ENCODE measurements around the gene CKM.

CKM gene

GRCh38 chr19:45356760-45357444 lies 34.2 kb upstream of the CKM start:
- H3K4me1 ChIP-seq (ENCODE audit: control insufficient read depth in 1 of 2, insufficient read depth in 2 of 2, low read length in 2 of 2), result no peaks in the 10 kb centered on the region
- H3K9ac ChIP-seq (ENCODE audit: low read depth in 1 of 2, low read length in 2 of 2), result no peak overlapping the region
- peaks cover 0 to 23% of the 10 kb centered on the region in 2 donors for H3K36me3 ChIP-seq (ENCODE audit: control insufficient read depth in 1 of 2, insufficient read depth in 2 of 2, low read length in 2 of 2)
- H3K4me3 ChIP-seq (ENCODE audit: low read depth in 1 of 2, low read length in 2 of 2), result no peak overlapping the region
- H3K27me3 ChIP-seq (ENCODE audit: control insufficient read depth in 1 of 2, insufficient read depth in 2 of 2, low read length in 2 of 2), result no peaks in the 10 kb centered on the region
- H3K9me3 ChIP-seq (ENCODE audit: control insufficient read depth in 1 of 2, low read length in 2 of 2), result no peaks in the 10 kb centered on the region
- H3K27ac ChIP-seq (ENCODE audit: low read depth, low read length), result no peak overlapping the region

- peaks cover 0 to 20% of the 10 kb centered on the region in 2 donors for H3K36me3 ChIP-seq (ENCODE audit: control insufficient read depth in 1 of 2, insufficient read depth in 2 of 2, low read length in 2 of 2)
- no peak overlapping the region for H3K4me3 ChIP-seq (ENCODE audit: low read depth in 1 of 2, low read length in 2 of 2)
- H3K9me3 ChIP-seq (ENCODE audit: control insufficient read depth in 1 of 2, low read length in 2 of 2), result no peaks in the 10 kb centered on the region
- no peaks in the 10 kb centered on the region for H3K4me1 ChIP-seq (ENCODE audit: control insufficient read depth in 1 of 2, insufficient read depth in 2 of 2, low read length in 2 of 2)
- no peak overlapping the region for H3K27ac ChIP-seq (ENCODE audit: low read depth, low read length)
- H3K9ac ChIP-seq (ENCODE audit: low read depth in 1 of 2, low read length in 2 of 2), result no peak overlapping the region
- no peaks in the 10 kb centered on the region for H3K27me3 ChIP-seq (ENCODE audit: control insufficient read depth in 1 of 2, insufficient read depth in 2 of 2, low read length in 2 of 2)
Observed at GRCh38 chr19:45355910-45356309, 33.2 kb upstream of the CKM start.

DNA sequence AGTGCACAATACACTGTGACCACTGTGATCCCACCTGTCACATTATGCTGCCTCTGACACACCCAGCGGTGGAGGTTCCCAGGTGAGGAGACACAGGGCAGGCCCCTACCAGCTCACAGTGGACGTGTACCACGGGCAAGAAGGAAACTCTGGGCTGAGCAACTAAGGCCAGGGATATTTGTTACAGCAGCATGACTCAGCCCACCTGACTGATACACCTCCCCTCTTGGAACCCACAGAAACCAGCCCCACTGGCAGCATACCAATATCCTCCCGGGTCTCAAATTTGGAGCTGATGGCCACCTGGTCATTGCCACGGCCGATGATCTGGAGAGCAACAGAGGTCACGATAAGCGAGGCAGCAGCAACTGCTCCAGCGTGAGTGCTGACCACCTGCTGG lies 32.7 kb upstream of the CKM start:
- Histone ChIP-seq H3K4me1 (ENCODE audit: control insufficient read depth in 1 of 2, insufficient read depth in 2 of 2, low read length in 2 of 2) (no peaks in the 10 kb centered on the region), H3K9me3 (ENCODE audit: control insufficient read depth in 1 of 2, low read length in 2 of 2) (no peaks in the 10 kb centered on the region), H3K36me3 (ENCODE audit: control insufficient read depth in 1 of 2, insufficient read depth in 2 of 2, low read length in 2 of 2) (peaks cover 0 to 22% of the 10 kb centered on the region in 2 donors), H3K27me3 (ENCODE audit: control insufficient read depth in 1 of 2, insufficient read depth in 2 of 2, low read length in 2 of 2) (no peaks in the 10 kb centered on the region), H3K27ac (ENCODE audit: low read depth, low read length) (no peak overlapping the region), H3K4me3 (ENCODE audit: low read depth in 1 of 2, low read length in 2 of 2) (no peak overlapping the region), H3K9ac (ENCODE audit: low read depth in 1 of 2, low read length in 2 of 2) (no peak overlapping the region)

GRCh38 chr19:45354241-45354842 lies 31.7 kb upstream of the CKM start:
- peaks cover 0 to 22% of the 10 kb centered on the region in 2 donors for H3K36me3 ChIP-seq (ENCODE audit: control insufficient read depth in 1 of 2, insufficient read depth in 2 of 2, low read length in 2 of 2)
- no peaks in the 10 kb centered on the region for H3K27me3 ChIP-seq (ENCODE audit: control insufficient read depth in 1 of 2, insufficient read depth in 2 of 2, low read length in 2 of 2)

DNA sequence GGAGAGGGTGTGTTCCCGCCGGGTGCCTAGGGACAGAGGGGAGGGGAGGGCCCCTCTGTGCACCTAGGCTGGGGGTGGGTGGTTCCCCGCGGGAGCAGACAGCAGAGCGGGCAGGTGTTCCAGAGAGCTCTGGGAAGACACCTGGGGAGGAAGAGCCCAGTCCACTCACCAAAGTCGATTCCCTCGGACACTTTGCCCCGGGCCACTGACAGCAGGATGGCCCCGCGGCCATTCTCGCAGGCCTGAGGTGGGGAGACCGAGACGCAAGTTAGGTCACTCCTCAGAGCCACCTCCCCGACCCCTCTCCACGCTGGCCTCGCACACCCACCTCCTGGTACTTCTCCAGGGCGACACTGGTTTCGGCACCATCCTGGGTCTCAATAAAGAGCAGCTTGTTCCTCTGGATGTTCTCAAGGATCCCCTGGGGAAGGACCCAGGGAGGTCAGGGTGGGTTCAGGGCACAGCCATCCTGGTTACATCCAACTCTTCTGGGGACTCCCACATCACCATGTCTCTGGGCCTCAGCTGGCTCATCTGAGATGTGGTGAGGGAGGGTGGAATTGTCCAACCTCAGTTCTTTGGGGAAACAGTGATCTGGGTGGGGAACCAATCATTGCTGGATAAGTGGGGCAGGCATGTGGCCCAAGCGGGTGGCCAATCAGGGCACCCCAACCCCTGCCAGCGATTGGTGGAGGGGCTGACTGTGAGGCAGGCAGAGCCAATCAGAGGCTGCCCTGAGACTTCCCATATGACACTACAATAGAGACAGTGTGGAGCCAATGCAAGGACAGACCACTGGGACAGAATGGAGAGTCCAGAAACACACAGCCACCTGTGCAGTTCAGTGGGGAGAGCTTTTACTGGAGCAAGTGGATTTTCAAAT lies 30.5 kb upstream of the CKM start:
- Histone ChIP-seq H3K27ac (ENCODE audit: low read depth, low read length) (no peak overlapping the region), H3K4me1 (ENCODE audit: control insufficient read depth in 1 of 2, insufficient read depth in 2 of 2, low read length in 2 of 2) (no peaks in the 10 kb centered on the region), H3K36me3 (ENCODE audit: control insufficient read depth in 1 of 2, insufficient read depth in 2 of 2, low read length in 2 of 2) (peaks cover 0 to 18% of the 10 kb centered on the region in 2 donors), H3K9ac (ENCODE audit: low read depth in 1 of 2, low read length in 2 of 2) (no peak overlapping the region), H3K27me3 (ENCODE audit: control insufficient read depth in 1 of 2, insufficient read depth in 2 of 2, low read length in 2 of 2) (no peaks in the 10 kb centered on the region), H3K9me3 (ENCODE audit: control insufficient read depth in 1 of 2, low read length in 2 of 2) (no peaks in the 10 kb centered on the region), H3K4me3 (ENCODE audit: low read depth in 1 of 2, low read length in 2 of 2) (no peak overlapping the region)

More at GRCh38 chr19:45354241-45354842, 31.7 kb upstream of the CKM start:
- Histone ChIP-seq H3K9ac (ENCODE audit: low read depth in 1 of 2, low read length in 2 of 2) (no peak overlapping the region), H3K9me3 (ENCODE audit: control insufficient read depth in 1 of 2, low read length in 2 of 2) (no peaks in the 10 kb centered on the region), H3K4me1 (ENCODE audit: control insufficient read depth in 1 of 2, insufficient read depth in 2 of 2, low read length in 2 of 2) (no peaks in the 10 kb centered on the region), H3K4me3 (ENCODE audit: low read depth in 1 of 2, low read length in 2 of 2) (no peak overlapping the region), H3K27ac (ENCODE audit: low read depth, low read length) (no peak overlapping the region)

DNA sequence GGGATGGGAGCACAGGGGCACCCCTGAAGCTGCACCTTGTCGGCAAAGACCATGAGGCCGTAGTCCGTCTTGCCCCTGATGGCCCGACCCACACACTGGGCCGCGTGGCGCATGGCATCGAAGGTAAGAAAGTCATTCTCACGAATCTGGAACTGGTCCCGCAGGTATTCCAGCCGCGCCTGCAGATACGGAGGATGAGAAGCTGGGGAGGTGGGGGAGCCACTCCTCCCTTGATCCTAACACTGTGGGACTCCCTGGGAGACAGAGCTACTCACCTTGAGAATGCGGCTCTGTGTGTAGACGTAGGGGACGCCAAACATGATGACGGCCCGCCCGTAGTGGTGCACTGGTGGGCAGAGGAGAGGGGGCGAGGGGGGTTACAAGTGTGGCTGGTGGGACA lies 29.8 kb upstream of the CKM start:
- Histone ChIP-seq H3K27ac (ENCODE audit: low read depth, low read length) (no peak overlapping the region), H3K27me3 (ENCODE audit: control insufficient read depth in 1 of 2, insufficient read depth in 2 of 2, low read length in 2 of 2) (peaks cover 0 to 6% of the 10 kb centered on the region in 2 donors), H3K9me3 (ENCODE audit: control insufficient read depth in 1 of 2, low read length in 2 of 2) (no peaks in the 10 kb centered on the region), H3K9ac (ENCODE audit: low read depth in 1 of 2, low read length in 2 of 2) (no peak overlapping the region), H3K4me1 (ENCODE audit: control insufficient read depth in 1 of 2, insufficient read depth in 2 of 2, low read length in 2 of 2) (no peaks in the 10 kb centered on the region), H3K36me3 (ENCODE audit: control insufficient read depth in 1 of 2, insufficient read depth in 2 of 2, low read length in 2 of 2) (peaks cover 0 to 18% of the 10 kb centered on the region in 2 donors), H3K4me3 (ENCODE audit: low read depth in 1 of 2, low read length in 2 of 2) (no peak overlapping the region)

- Histone ChIP-seq H3K27ac (ENCODE audit: low read depth, low read length) (no peak overlapping the region), H3K9me3 (ENCODE audit: control insufficient read depth in 1 of 2, low read length in 2 of 2) (no peaks in the 10 kb centered on the region), H3K27me3 (ENCODE audit: control insufficient read depth in 1 of 2, insufficient read depth in 2 of 2, low read length in 2 of 2) (peaks cover 0 to 8% of the 10 kb centered on the region in 2 donors), H3K9ac (ENCODE audit: low read depth in 1 of 2, low read length in 2 of 2) (no peak overlapping the region), H3K4me3 (ENCODE audit: low read depth in 1 of 2, low read length in 2 of 2) (no peak overlapping the region), H3K36me3 (ENCODE audit: control insufficient read depth in 1 of 2, insufficient read depth in 2 of 2, low read length in 2 of 2) (peaks cover 0 to 18% of the 10 kb centered on the region in 2 donors), H3K4me1 (ENCODE audit: control insufficient read depth in 1 of 2, insufficient read depth in 2 of 2, low read length in 2 of 2) (no peaks in the 10 kb centered on the region)
Observed at GRCh38 chr19:45352062-45352461, 29.4 kb upstream of the CKM start.

GRCh38 chr19:45351401-45351952 lies 28.8 kb upstream of the CKM start:
- no peaks in the 10 kb centered on the region for H3K4me1 ChIP-seq (ENCODE audit: control insufficient read depth in 1 of 2, insufficient read depth in 2 of 2, low read length in 2 of 2)
- no peak overlapping the region for H3K4me3 ChIP-seq (ENCODE audit: low read depth in 1 of 2, low read length in 2 of 2)
- no peaks in the 10 kb centered on the region for H3K9me3 ChIP-seq (ENCODE audit: control insufficient read depth in 1 of 2, low read length in 2 of 2)
- peaks cover 0 to 9% of the 10 kb centered on the region in 2 donors for H3K27me3 ChIP-seq (ENCODE audit: control insufficient read depth in 1 of 2, insufficient read depth in 2 of 2, low read length in 2 of 2)
- H3K27ac ChIP-seq (ENCODE audit: low read depth, low read length), result no peak overlapping the region
- H3K36me3 ChIP-seq (ENCODE audit: control insufficient read depth in 1 of 2, insufficient read depth in 2 of 2, low read length in 2 of 2), result peaks cover 0 to 18% of the 10 kb centered on the region in 2 donors
- no peak overlapping the region for H3K9ac ChIP-seq (ENCODE audit: low read depth in 1 of 2, low read length in 2 of 2)

GRCh38 chr19:45350477-45351058 lies 27.9 kb upstream of the CKM start:
- Histone ChIP-seq H3K9ac (ENCODE audit: low read depth in 1 of 2, low read length in 2 of 2) (no peak overlapping the region), H3K27ac (ENCODE audit: low read depth, low read length) (no peak overlapping the region), H3K9me3 (ENCODE audit: control insufficient read depth in 1 of 2, low read length in 2 of 2) (no peaks in the 10 kb centered on the region), H3K27me3 (ENCODE audit: control insufficient read depth in 1 of 2, insufficient read depth in 2 of 2, low read length in 2 of 2) (peaks cover 3 to 16% of the 10 kb centered on the region in 2 donors), H3K4me3 (ENCODE audit: low read depth in 1 of 2, low read length in 2 of 2) (no peak overlapping the region), H3K36me3 (ENCODE audit: control insufficient read depth in 1 of 2, insufficient read depth in 2 of 2, low read length in 2 of 2) (peaks cover 0 to 18% of the 10 kb centered on the region in 2 donors), H3K4me1 (ENCODE audit: control insufficient read depth in 1 of 2, insufficient read depth in 2 of 2, low read length in 2 of 2) (no peaks in the 10 kb centered on the region)

All from duodenal mucosa (tissue), 2 donors.